Stomach (tissue), 9 donors: ENCODE data around the gene KCNG2. TPM values are rescaled to one million over a fixed set of nuclear protein-coding genes. Genes with fewer than 3 reads are reported as not detected.

Experiments
- DNase-seq, 2 donors: peaks; one replicate each; pipeline versions ENCODE4 v3.0.0 to v3.0.0-alpha.2; 2013 to 2019
- H3K27ac ChIP-seq, 5 donors: fragments of 200-600 bp in 4 of 5; sonication (generic) in 4 of 5; one replicate each; pipeline ENCODE4 v1.5.1; 2013 to 2019; ENCODE audit warnings: mild to moderate bottlenecking in 1 of 5, moderate library complexity in 1 of 5
- H3K27me3 ChIP-seq, 3 donors: fragments of 200-600 bp; sonication (generic); one replicate each; pipeline ENCODE4 v1.5.1; 2017 to 2019; ENCODE audit warnings: mixed run types in 1 of 3
- H3K36me3 ChIP-seq, 4 donors: fragments of 200-600 bp; sonication (generic); 1 replicate in 3 of 4; 2 replicates in 1 of 4; pipeline ENCODE4 v1.5.1; 2016 to 2019
- H3K4me1 ChIP-seq, 4 donors: fragments of 200-600 bp; sonication (generic); one replicate each; pipeline ENCODE4 v1.5.1; 2016 to 2019
- H3K4me3 ChIP-seq, 4 donors: fragments of 200-600 bp; sonication (generic) in 3 of 4; one replicate each; pipeline ENCODE4 v1.5.1; 2016 to 2019; ENCODE audit warnings: mild to moderate bottlenecking in 1 of 4
- H3K9me3 ChIP-seq, 4 donors: fragments of 200-600 bp; sonication (generic); one replicate each; pipeline ENCODE4 v1.5.1; 2016 to 2019
- CTCF ChIP-seq, 7 experiments: fragments of 450-650 bp in 4 of 7; fragments of 200-600 bp in 3 of 7; sonication (generic) in 3 of 7; IDR thresholded peaks; one replicate each; pipeline ENCODE4 v1.5.1; 2016 to 2019; ENCODE audit warnings: antibody characterized with exemption in 7 of 7, control low read depth in 2 of 7, mild to moderate bottlenecking in 1 of 7
- EP300 ChIP-seq: sonication (generic); formaldehyde crosslinking; IDR thresholded peaks from one replicate; pipeline ENCODE4 v1.6.1; 2017; ENCODE audit warnings: antibody characterized with exemption
- POLR2A ChIP-seq, 4 donors: fragments of 450-650 bp; IDR thresholded peaks; one replicate each; pipeline ENCODE4 v1.6.1; 2016; ENCODE audit warnings: antibody characterized with exemption in 4 of 4, control low read depth in 2 of 4, mild to moderate bottlenecking in 1 of 4, moderate library complexity in 1 of 4
- POLR2AphosphoS5 ChIP-seq, 3 donors: sonication (generic); formaldehyde crosslinking; IDR thresholded peaks; one replicate each; pipeline ENCODE4 v1.6.1; 2016; ENCODE audit warnings: antibody characterized with exemption in 3 of 3
- WGBS, 5 donors: extraction: QIAGEN DNeasy Blood & Tissue Kit in 3 of 5; methylation state at CpG; one replicate each; pipeline versions ENCODE4 v1.1.5 to v1.1.7; 2013 to 2018; 5-methylcytosine and 5-hydroxymethylcytosine counted together
- intact Hi-C: fragments of 100-400 bp; cut with DNase I; formaldehyde crosslinking; loops from one replicate; pipeline ENCODE4 v1.15.1; 2023; ENCODE audit warnings: low total_unique reads
- polyA plus RNA-seq, 3 donors: library from polyadenylated mRNA; stranded (reverse); fragments of 200-250 nt; gene quantifications; one replicate each; pipeline ENCODE4 v1.2.3, GENCODE V29; 2013
- total RNA-seq, 5 donors: library from RNA; depleted of rRNA; stranded (reverse); fragments of >200 nt; gene quantifications; one replicate each; pipeline versions ENCODE4 v1.1.0 to v1.2.3, GENCODE V29; 2014 to 2016
- donor health status: healthy with polysubstance abuse.
- donor health status: Bipolar disorder and iron deficiency.
- donor health status: healthy.

KCNG2 gene
- total and polyA plus RNA-seq, 8 donors, result 0.08 to 2.3 (median 0.92) TPM; not detected in 5

GRCh38 chr18:79799619-79800370 lies 2.1 kb downstream of the KCNG2 start:
- Histone ChIP-seq H3K27me3 (peaks cover 16 to 65% (median 48%) of the 10 kb centered on the region in 3 donors), H3K4me3 (no peak overlapping the region)
- TF ChIP-seq CTCF (IDR thresholded peaks at IDR 0.05) (no peak), EP300 (no peak), POLR2A (IDR thresholded peaks at IDR 0.05) (no peak), POLR2AphosphoS5 (IDR thresholded peaks at IDR 0.05) (no peak)

GRCh38 chr18:79800371-79801180 lies 2.8 kb downstream of the KCNG2 start:
- WGBS, 5 donors, result 85 to 91% (median 90%) methylated on average over 21 to 39 of the region's 39 CpGs
- TF ChIP-seq POLR2AphosphoS5 (IDR thresholded peaks at IDR 0.05) (no peak), EP300 (no peak), CTCF (IDR thresholded peaks at IDR 0.05) (no peak), POLR2A (IDR thresholded peaks at IDR 0.05) (no peak)
- no peaks in the 10 kb centered on the region for H3K36me3 ChIP-seq
- H3K27ac ChIP-seq, result no peak overlapping the region
- H3K9me3 ChIP-seq, result no peaks in the 10 kb centered on the region
- peaks cover 18 to 30% (median 23%) of the 10 kb centered on the region in 4 donors for H3K4me1 ChIP-seq
- H3K27me3 ChIP-seq, result peaks cover 16 to 61% (median 46%) of the 10 kb centered on the region in 3 donors
- no peak for DNase-seq
- intact Hi-C loops, result no loop called here
- no peak overlapping the region for H3K4me3 ChIP-seq

More at GRCh38 chr18:79799619-79800370, 2.1 kb downstream of the KCNG2 start:
- intact Hi-C loops, result no loop called here
- no peak for DNase-seq
- no peaks in the 10 kb centered on the region for H3K36me3 ChIP-seq
- peaks cover 18 to 30% (median 23%) of the 10 kb centered on the region in 4 donors for H3K4me1 ChIP-seq
- H3K9me3 ChIP-seq, result no peaks in the 10 kb centered on the region
- 69 to 74% (median 69%) methylated on average over 16 to 30 of the region's 30 CpGs for WGBS, 5 donors
- no peak overlapping the region for H3K27ac ChIP-seq

GRCh38 chr18:79801217-79801616 lies 3.5 kb downstream of the KCNG2 start:
- peaks cover 18 to 30% (median 23%) of the 10 kb centered on the region in 4 donors for H3K4me1 ChIP-seq
- TF ChIP-seq CTCF (IDR thresholded peaks at IDR 0.05) (no peak), POLR2A (IDR thresholded peaks at IDR 0.05) (no peak), EP300 (no peak), POLR2AphosphoS5 (IDR thresholded peaks at IDR 0.05) (no peak)
- no peaks in the 10 kb centered on the region for H3K36me3 ChIP-seq
- H3K27ac ChIP-seq, result no peak overlapping the region
- H3K9me3 ChIP-seq, result no peaks in the 10 kb centered on the region
- intact Hi-C loops, result no loop called here
- H3K4me3 ChIP-seq, result no peak overlapping the region
- H3K27me3 ChIP-seq, result peaks cover 16 to 55% (median 43%) of the 10 kb centered on the region in 3 donors
- no peak for DNase-seq
- 90 to 96% (median 91%) methylated on average over 13 of the region's 13 CpGs for WGBS, 5 donors

- no peaks in the 10 kb centered on the region for H3K9me3 ChIP-seq
- H3K27me3 ChIP-seq, result peaks cover 16 to 50% (median 40%) of the 10 kb centered on the region in 3 donors
- TF ChIP-seq POLR2A (IDR thresholded peaks at IDR 0.05) (no peak), EP300 (no peak), CTCF (IDR thresholded peaks at IDR 0.05) (no peak), POLR2AphosphoS5 (IDR thresholded peaks at IDR 0.05) (no peak)
- 83 to 87% (median 86%) methylated on average over 7 to 9 of the region's 9 CpGs for WGBS, 5 donors
- DNase-seq, result no peak
- H3K4me3 ChIP-seq, result no peak overlapping the region
- intact Hi-C loops, result no loop called here
- H3K36me3 ChIP-seq, result no peaks in the 10 kb centered on the region
- peaks cover 18 to 29% (median 23%) of the 10 kb centered on the region in 4 donors for H3K4me1 ChIP-seq
- H3K27ac ChIP-seq, result no peak overlapping the region
Observed at GRCh38 chr18:79801641-79802040, 3.9 kb downstream of the KCNG2 start.
